GM12878 (cell line): ENCODE results near the gene CRYBB1. TPM values are rescaled to one million over a fixed set of nuclear protein-coding genes. Genes with fewer than 3 reads are reported as not detected.
A peak's percentile ranks its signal among the peaks of the same experiment; 100 is the strongest.

Experiments
- ATAC-seq: fragments of 200-7000 bp; cut with Tn5 transposase; 3 replicates; pipeline ENCODE4 v1.9.1; 2020; ENCODE audit warnings: mild to moderate bottlenecking, moderate library complexity
- BruUV-seq: library from RNA; stranded (reverse); fragments of 400-500 nt; replicated peaks from 2 replicates; lab custom pipeline; 2021; lab: Mats Ljungman, UMichigan
- CTCF ChIA-PET: fragments of 300-600 bp; sonication (Branson Sonifier 250); formaldehyde crosslinking; extraction: SDS; loops from one replicate; lab custom pipeline; 2021; ENCODE audit warnings: inconsistent platforms; lab: Yijun Ruan, JAX
- POLR2A ChIA-PET: fragments of 350-600 bp; formaldehyde crosslinking; extraction: SDS; loops from one replicate; lab custom pipeline; 2021; ENCODE audit warnings: inconsistent platforms; lab: Charles Lee
- RAD21 ChIA-PET: fragments of 300-600 bp; sonication (Branson Sonifier 250); formaldehyde crosslinking; loops from one replicate; lab custom pipeline; 2023; ENCODE audit warnings: antibody characterized with exemption; ENCODE audit not compliant: unreplicated experiment; lab: Charles Lee
- SMC1A ChIA-PET: fragments of 300-600 bp; sonication (Branson Sonifier 250); formaldehyde crosslinking; loops from one replicate; lab custom pipeline; 2023; ENCODE audit not compliant: unreplicated experiment, uncharacterized antibody; lab: Charles Lee
- DNase-seq: peaks from one replicate; pipeline ENCODE4 v3.0.0-alpha.2; 2011; ENCODE audit warnings: low read depth, low spot score
- FAIRE-seq: peaks from 3 replicates; lab custom pipeline; 2011; peaks lifted over from hg19 to GRCh38; lab: Jason Lieb, UNC
- H2AFZ ChIP-seq: 2 replicates; pipeline ENCODE4 v1.6.0; 2011; ENCODE audit warnings: low read depth, low read length, control low read depth; ENCODE audit not compliant: control insufficient read depth
- H3K27ac ChIP-seq: 2 replicates; pipeline ENCODE4 v1.5.1; 2011; ENCODE audit warnings: control low read depth; ENCODE audit not compliant: control insufficient read depth, insufficient read depth
- H3K27me3 ChIP-seq, 2 experiments: replicated peaks in 1 of 2; 2 replicates each; pipeline versions ENCODE4 v1.6.0 to v1.6.1; 2011; ENCODE audit warnings: low read length in 1 of 2; ENCODE audit not compliant: control insufficient read depth in 2 of 2, insufficient read depth in 2 of 2
- H3K36me3 ChIP-seq, 2 experiments: 2 replicates each; pipeline ENCODE4 v1.5.1; 2011; ENCODE audit warnings: low read length in 1 of 2; ENCODE audit not compliant: control insufficient read depth in 2 of 2, insufficient read depth in 2 of 2
- H3K4me1 ChIP-seq: 2 replicates; pipeline ENCODE4 v1.6.1; 2011; ENCODE audit warnings: mild to moderate bottlenecking, low read length, moderate library complexity, mixed read lengths; ENCODE audit not compliant: control insufficient read depth, insufficient read depth
- H3K4me2 ChIP-seq: 2 replicates; pipeline ENCODE4 v1.6.0; 2011; ENCODE audit warnings: control low read depth; ENCODE audit not compliant: control insufficient read depth, insufficient read depth
- H3K4me3 ChIP-seq: fragments of 200-600 bp; sonication (generic); 2 replicates; pipeline ENCODE4 v1.5.1; 2016
- H3K79me2 ChIP-seq: 2 replicates; pipeline ENCODE4 v1.6.0; 2011; ENCODE audit warnings: low read length; ENCODE audit not compliant: control insufficient read depth, insufficient read depth
- H3K9ac ChIP-seq: 2 replicates; pipeline ENCODE4 v1.8.0; 2011; ENCODE audit warnings: low read length, control low read depth, mixed read lengths; ENCODE audit not compliant: control insufficient read depth, insufficient read depth
- H3K9me3 ChIP-seq: replicated peaks from 3 replicates; pipeline ENCODE4 v1.5.1; 2011; ENCODE audit warnings: mild to moderate bottlenecking, low read length; ENCODE audit not compliant: control insufficient read depth, insufficient read depth
- H4K20me1 ChIP-seq: 2 replicates; pipeline ENCODE4 v1.6.0; 2011; ENCODE audit not compliant: control insufficient read depth, insufficient read depth
- BACH1 ChIP-seq: fragments of 450-650 bp; IDR thresholded peaks from 2 replicates; pipeline ENCODE4 v1.6.1; 2017; ENCODE audit warnings: mild to moderate bottlenecking, borderline replicate concordance
- CBFB ChIP-seq: IDR thresholded peaks from 2 replicates; pipeline ENCODE4 v1.6.1; 2016; ENCODE audit warnings: antibody characterized with exemption, low read depth
- CHD2 ChIP-seq: IDR thresholded peaks from 2 replicates; pipeline ENCODE4 v1.6.1; 2011; ENCODE audit warnings: low read depth, low read length, improper control_type of control experiment, borderline replicate concordance
- CHD4 ChIP-seq: fragments of 200-600 bp; sonication (generic); IDR thresholded peaks from 2 replicates; pipeline ENCODE4 v1.6.1; 2016; ENCODE audit warnings: mild to moderate bottlenecking
- DPF2 ChIP-seq: fragments of 450-650 bp; IDR thresholded peaks from 2 replicates; pipeline ENCODE4 v1.6.1; 2017; ENCODE audit warnings: mild to moderate bottlenecking
- EZH2 ChIP-seq: IDR thresholded peaks from 2 replicates; pipeline ENCODE4 v1.6.1; 2012; ENCODE audit warnings: low read depth, mild to moderate bottlenecking, control low read depth, inconsistent platforms, low read length, borderline replicate concordance; ENCODE audit not compliant: control insufficient read depth
- GABPA ChIP-seq: IDR thresholded peaks from 2 replicates; pipeline ENCODE4 v1.6.1; 2014; ENCODE audit warnings: antibody characterized with exemption, low read depth, mild to moderate bottlenecking, inconsistent platforms
- IKZF1 ChIP-seq: fragments of 450-650 bp; conservative IDR thresholded peaks from 2 replicates; pipeline ENCODE4 v1.6.1; 2017; ENCODE audit warnings: antibody characterized with exemption, mild to moderate bottlenecking
- IKZF2 ChIP-seq, 2 experiments: fragments of 450-650 bp; IDR thresholded peaks; 2 replicates each; pipeline ENCODE4 v1.6.1; 2017; ENCODE audit warnings: mild to moderate bottlenecking in 2 of 2, moderate library complexity in 2 of 2
- KAT2A ChIP-seq: conservative IDR thresholded peaks from 2 replicates; pipeline ENCODE4 v1.6.1; 2011; ENCODE audit warnings: low read depth, low read length; ENCODE audit not compliant: control insufficient read depth
- LARP7 ChIP-seq: fragments of 450-650 bp; IDR thresholded peaks from 2 replicates; pipeline ENCODE4 v1.6.1; 2017; ENCODE audit warnings: mild to moderate bottlenecking
- MEF2B ChIP-seq: fragments of 450-650 bp; IDR thresholded peaks from 2 replicates; pipeline ENCODE4 v1.6.1; 2018; ENCODE audit warnings: mild to moderate bottlenecking, moderate library complexity; ENCODE audit not compliant: partially characterized antibody, poor library complexity, severe bottlenecking
- MTA2 ChIP-seq: fragments of 450-650 bp; IDR thresholded peaks from 2 replicates; pipeline ENCODE4 v1.6.1; 2016; ENCODE audit warnings: low read depth, mild to moderate bottlenecking, moderate library complexity
- MXI1 ChIP-seq: fragments of 150-350 bp; IDR thresholded peaks from 2 replicates; pipeline ENCODE4 v1.6.1; 2011; ENCODE audit warnings: low read depth, mild to moderate bottlenecking, inconsistent platforms, low read length, improper control_type of control experiment
- NR2F1 ChIP-seq: fragments of 450-650 bp; conservative IDR thresholded peaks from 2 replicates; pipeline ENCODE4 v1.6.1; 2017; ENCODE audit warnings: mild to moderate bottlenecking
- POLR2A ChIP-seq: IDR thresholded peaks from 2 replicates; pipeline ENCODE4 v1.6.1; 2011; ENCODE audit warnings: low read depth, mild to moderate bottlenecking, low read length
- RUNX3 ChIP-seq: IDR thresholded peaks from 2 replicates; pipeline ENCODE4 v1.6.1; 2012; ENCODE audit warnings: low read length, inconsistent platforms
- STAT1 ChIP-seq: fragments of 450-650 bp; conservative IDR thresholded peaks from 2 replicates; pipeline ENCODE4 v1.6.1; 2014; ENCODE audit warnings: antibody characterized with exemption, mild to moderate bottlenecking
- WGBS: methylation state at CpG from one replicate; pipeline ENCODE4 v1.1.6; 2016; ENCODE audit warnings: low lambda C conversion rate; ENCODE audit not compliant: insufficient replicate concordance, insufficient coverage; ENCODE audit errors: missing lambda C conversion rate; 5-methylcytosine and 5-hydroxymethylcytosine counted together
- in situ Hi-C: fragments of 300-500 bp; cut with MboI; formaldehyde crosslinking; loops from 9 replicates; pipeline ENCODE4 v1.14.3; 2018; ENCODE audit warnings: mixed read lengths
- intact Hi-C: fragments of 100-400 bp; cut with micrococcal nuclease; formaldehyde crosslinking; loops from one replicate; pipeline ENCODE4 v1.14.2; 2022; ENCODE audit not compliant: unreplicated experiment
- polyA plus RNA-seq, 11 experiments: library from polyadenylated mRNA; depleted of rRNA in 4 of 11; unstranded in 6 of 11; stranded (reverse) in 5 of 11; fragments of >200 nt; fragmentation: Nextera tagmentation in 4 of 11; fragmentation: Illumina TruSeq in 1 of 11; extraction: Ambion mirVana in 4 of 11; extraction: Trizol in 1 of 11; gene quantifications; 1 replicate in 1 of 11; 2 replicates in 10 of 11; pipeline versions ENCODE4 v1.2.1 to v1.2.3, GENCODE V29; 2011 to 2016; ENCODE audit warnings: inconsistent platforms in 2 of 11, missing spikeins in 2 of 11, low read depth in 1 of 11
- total RNA-seq, 4 experiments: library from RNA; depleted of rRNA in 3 of 4; stranded (reverse); fragments of >200 nt in 3 of 4; fragmentation: Illumina TruSeq in 1 of 4; extraction: Trizol in 1 of 4; gene quantifications; 2 replicates each; pipeline versions ENCODE4 v1.2.1 to v1.2.3, GENCODE V29; 2013 to 2021

CRYBB1 gene
- total and polyA plus RNA-seq, 10 of the 15 experiments (the other 5 are each of a cell fraction or from before 2014, with no cell fraction given): 0.09 to 0.64 (median 0.23) TPM; not detected in 5

GRCh38 chr22:26589845-26590736 is 27.7 kb downstream of the CRYBB1 start, which contains the start of gene TPST2 (continued):
- TF ChIP-seq CHD2 (0 out of 2 replicates have a peak, but pooled peaks have one; percentile 14), GABPA (no peak), IKZF1 (peak; percentile 69)
- TF ChIP-seq, all 136 proteins: peak for 29

GRCh38 chr22:26589367-26589844 is 28.4 kb downstream of the CRYBB1 start:
- BruUV-seq: no TSS peak
- Histone ChIP-seq H3K36me3 (no peaks in the 10 kb centered on the region; a peak in 1 of 4 replicates), H3K79me2 (peaks cover 32% of the 10 kb centered on the region), H2AFZ (peak overlapping the region; percentile 35), H3K4me2 (peak overlapping the region; percentile 75), H4K20me1 (no peaks in the 10 kb centered on the region), H3K27ac (peak overlapping the region; percentile 41), H3K4me3 (peak overlapping the region; percentile 89), H3K9ac (peak overlapping the region; percentile 60), H3K27me3 (no peaks in the 10 kb centered on the region)
- ATAC-seq (peak; percentile 21), FAIRE-seq (no peak)
- SMC1A ChIA-PET: no interaction called here
- TF ChIP-seq IKZF2 (IDR thresholded peaks at IDR 0.05) (peak in 1 of 2 experiments; percentile 49; a peak in 2 of 4 replicates), MEF2B (peak; percentile 15), POLR2A (no peak), STAT1 (no peak), KAT2A (no peak), DPF2 (0 out of 2 replicates have a peak, but pooled peaks have one; percentile 39), RUNX3 (no peak), LARP7 (peak; percentile 41; the same call in 1 of the 2 replicates), CBFB (no peak), MTA2 (peak; percentile 11; the same call in 1 of the 2 replicates), NR2F1 (0 out of 2 replicates have a peak, but pooled peaks have one; percentile 6), BACH1 (peak; percentile 15; the same call in 1 of the 2 replicates), CHD4 (no peak), EZH2 (no peak), MXI1 (peak; percentile 36; the same call in 1 of the 2 replicates)
- TF ChIP-seq, all 136 proteins: peak for 8
- WGBS: under 1% methylated on average over 43 of the region's 44 CpGs
- intact Hi-C loops: no loop called here
- Histone ChIP-seq H3K9me3 (no peaks in the 10 kb centered on the region), H3K4me1 (peaks cover 41% of the 10 kb centered on the region)
- in situ Hi-C loops: no loop called here
- RAD21 ChIA-PET: interaction anchor here (1.4 kb wide), 1 partner anchor 77 kb away, joined by 3 read pairs; no protein-coding TSS in a partner anchor
- DNase-seq: no peak
- CTCF ChIA-PET: interaction anchor here (0.9 to 1.1 kb wide), 3 partner anchors 9 to 87 kb away, joined by 3 read pairs; no protein-coding TSS in a partner anchor
- POLR2A ChIA-PET: interaction anchor here (0.5 to 8.0 kb wide), 4 partner anchors 9 to 55 kb away, joined by 3 to 62 read pairs (median 6); no protein-coding TSS in a partner anchor
